Stimulated activated CD8-positive, alpha-beta memory T cell treated with anti-CD3 and anti-CD28 coated beads, Interleukin-7, amount 100 ng/mL, for 24 hours (primary cell): Measurements from ENCODE around the gene NXPH2.

Experiments used
- DNase-seq: peaks from one replicate; pipeline ENCODE4 v3.0.0-alpha.2; 2020; ENCODE audit warnings: low read depth

Gene NXPH2

GRCh38 chr2:138637061-138637460 is 143.1 kb downstream of the NXPH2 start:
- no peak for DNase-seq

- no peak for DNase-seq
These were observed 147.1 kb downstream of the NXPH2 start for GRCh38 chr2:138633049-138633448.

GRCh38 chr2:138632066-138632620 is 148.0 kb downstream of the NXPH2 start:
- no peak for DNase-seq

GRCh38 chr2:138630164-138630563 is 150.0 kb downstream of the NXPH2 start:
- no peak for DNase-seq

- DNase-seq, result no peak
These were observed 154.0 kb downstream of the NXPH2 start for GRCh38 chr2:138626148-138626547.

- no peak for DNase-seq
These were observed 157.6 kb downstream of the NXPH2 start for GRCh38 chr2:138622613-138623012.

GRCh38 chr2:138621139-138621538 is 159.1 kb downstream of the NXPH2 start:
- no peak for DNase-seq

- DNase-seq, result no peak
These were observed 159.8 kb downstream of the NXPH2 start for GRCh38 chr2:138620431-138620830.
